K562 (cell line): ENCODE data around the gene PRCC. TPM values are rescaled to one million over a fixed set of nuclear protein-coding genes. Genes with fewer than 3 reads are reported as not detected.

Source experiments
- ARID4B ChIP-seq: sonication (generic); formaldehyde crosslinking; IDR thresholded peaks from 2 replicates; pipeline ENCODE4 v1.8.0; 2022; ENCODE audit warnings: mild to moderate bottlenecking, missing genetic modification reagents
- CBFA2T3 ChIP-seq: fragments of 450-650 bp; IDR thresholded peaks from 2 replicates; pipeline ENCODE4 v1.6.1; 2017
- CTCF ChIP-seq, 3 experiments: IDR thresholded peaks in 2 of 3; conservative IDR thresholded peaks in 1 of 3; 2 replicates each; pipeline ENCODE4 v1.5.1; 2011 to 2012; ENCODE audit warnings: low read length in 3 of 3, mild to moderate bottlenecking in 3 of 3, control low read depth in 2 of 3, improper control_type of control experiment in 1 of 3, inconsistent platforms in 1 of 3, low read depth in 1 of 3, mixed read lengths in 1 of 3, moderate library complexity in 1 of 3; ENCODE audit not compliant: insufficient read depth in 2 of 3
- CTCFL ChIP-seq: IDR thresholded peaks from 2 replicates; pipeline ENCODE4 v1.6.1; 2011; ENCODE audit warnings: borderline replicate concordance, low read depth, mild to moderate bottlenecking, moderate library complexity, low read length; ENCODE audit not compliant: insufficient read depth, poor library complexity, severe bottlenecking
- DDX20 ChIP-seq: fragments of 450-650 bp; IDR thresholded peaks from 2 replicates; pipeline ENCODE4 v1.6.1; 2016; ENCODE audit warnings: missing genetic modification characterization, low read depth, mild to moderate bottlenecking, missing compliant biosample characterization, moderate library complexity
- DMBX1 ChIP-seq: fragments of 250-450 bp; sonication (Bioruptor Pico); IDR thresholded peaks from 2 replicates; pipeline ENCODE4 v1.8.0; 2022; ENCODE audit warnings: inconsistent platforms, mild to moderate bottlenecking, moderate library complexity, borderline replicate concordance
- ESRRA ChIP-seq: fragments of 450-650 bp; IDR thresholded peaks from 2 replicates; pipeline ENCODE4 v1.6.1; 2014; ENCODE audit warnings: low read depth, mild to moderate bottlenecking, moderate library complexity, borderline replicate concordance
- PHF21A ChIP-seq: fragments of 450-650 bp; IDR thresholded peaks from 2 replicates; pipeline ENCODE4 v1.6.1; 2017; ENCODE audit warnings: low read depth, borderline replicate concordance
- POLR2A ChIP-seq: fragments of 450-650 bp; conservative IDR thresholded peaks from 2 replicates; pipeline ENCODE4 v1.6.1; 2016
- PPARD ChIP-seq: fragments of 250-450 bp; sonication (Bioruptor Pico); IDR thresholded peaks from 2 replicates; pipeline ENCODE4 v1.8.0; 2022; ENCODE audit warnings: inconsistent platforms, mild to moderate bottlenecking, moderate library complexity
- TAF7 ChIP-seq: fragments of 450-650 bp; IDR thresholded peaks from 2 replicates; pipeline ENCODE4 v1.6.1; 2016; ENCODE audit warnings: missing genetic modification characterization, missing compliant biosample characterization
- TEAD2 ChIP-seq: fragments of 450-650 bp; IDR thresholded peaks from 2 replicates; pipeline ENCODE4 v1.6.1; 2016; ENCODE audit warnings: missing genetic modification characterization, control low read depth, missing compliant biosample characterization
- ZNF134 ChIP-seq: fragments of 250-450 bp; sonication (Bioruptor Pico); conservative IDR thresholded peaks from 2 replicates; pipeline ENCODE4 v1.4.0; 2020
- ZNF217 ChIP-seq: sonication (generic); formaldehyde crosslinking; IDR thresholded peaks from 2 replicates; pipeline ENCODE4 v1.8.0; 2022; ENCODE audit warnings: mild to moderate bottlenecking, missing genetic modification reagents
- ZNF655 ChIP-seq: fragments of 250-450 bp; sonication (Bioruptor Pico); IDR thresholded peaks from 2 replicates; pipeline ENCODE4 v1.5.0; 2021
- polyA plus RNA-seq, 8 experiments: library from polyadenylated mRNA; depleted of rRNA in 4 of 8; stranded (reverse) in 5 of 8; unstranded in 3 of 8; fragments of >200 nt; fragmentation: Nextera tagmentation in 2 of 8; fragmentation: Illumina TruSeq in 1 of 8; extraction: Ambion mirVana in 2 of 8; extraction: Trizol in 1 of 8; gene quantifications; 2 replicates each; pipeline versions ENCODE4 v1.2.1 to v1.2.3, GENCODE V29; 2011 to 2014; ENCODE audit warnings: inconsistent platforms in 1 of 8, missing spikeins in 1 of 8
- total RNA-seq, 7 experiments: library from RNA; depleted of rRNA in 6 of 7; stranded (reverse); fragments of >200 nt in 6 of 7; fragmentation: Illumina TruSeq in 2 of 7; extraction: Trizol in 2 of 7; gene quantifications; 2 replicates each; pipeline versions ENCODE4 v1.2.1 to v1.2.3, GENCODE V29; 2011 to 2021; ENCODE audit warnings: low replicate concordance in 1 of 7

The PRCC gene
- total and polyA plus RNA-seq, 9 of the 15 experiments (the other 6 are each of a cell fraction or from before 2014, with no cell fraction given), result 23.9 to 201 (median 41.1) TPM

GRCh38 chr1:156740741-156741480 lies 26.4 kb upstream of the PRCC start, which contains the start of gene MRPL24 (continued):
- TF ChIP-seq ZNF655 (CRISPR knock-in tag), result no peak
- 0 out of 2 replicates have a peak, but pooled peaks have one; percentile 14 for TF ChIP-seq ZNF134 (CRISPR knock-in tag)
- peak; percentile 73; the same call in 1 of the 2 replicates for TF ChIP-seq DMBX1 (CRISPR knock-in tag)
- no peak for TF ChIP-seq CTCFL
- TF ChIP-seq PPARD (CRISPR knock-in tag), result no peak
- no peak for TF ChIP-seq TEAD2
- TF ChIP-seq CBFA2T3, result no peak
- TF ChIP-seq CTCF (IDR thresholded peaks at IDR 0.05 in 2 of 3, conservative IDR thresholded peaks at IDR 0.05 in 1 of 3; ENCODE audit: insufficient read depth in 2 of 3, low read depth in 1 of 3, low read length in 3 of 3), result no peak; a peak in 1 of 6 replicates
- peak; percentile 81 for TF ChIP-seq POLR2A
- TF ChIP-seq ARID4B, result peak; percentile 97
- TF ChIP-seq ESRRA, result peak; percentile 5; the same call in 1 of the 2 replicates
- TF ChIP-seq DDX20 (tag), result no peak
- TF ChIP-seq TAF7 (tag), result no peak
- TF ChIP-seq ZNF217 (CRISPR knock-in tag), result no peak
- TF ChIP-seq PHF21A, result no peak
